ENCODE measurements around the gene UST.

The UST gene

GRCh38 chr6:148904896-148905870 lies 158.4 kb downstream of the UST start:
- DNase-seq = no peak
- no peak overlapping the region for H2BK12ac ChIP-seq (ENCODE audit: low read length in 2 of 2)
- H3K79me1 ChIP-seq (replicated peaks; ENCODE audit: low read length, poor library complexity, severe bottlenecking) = no peaks in the 10 kb centered on the region
- no peak overlapping the region for H3K23ac ChIP-seq (ENCODE audit: low read length in 2 of 2)
- no peak overlapping the region for H2BK120ac ChIP-seq (ENCODE audit: low read depth, low read length)
- peaks cover 0 to 5% of the 10 kb centered on the region in 2 experiments for H3K36me3 ChIP-seq (ENCODE audit: control insufficient read depth in 1 of 2, insufficient read depth in 2 of 2, low read depth in 1 of 2, low read length in 2 of 2)
- H3K9ac ChIP-seq (ENCODE audit: low read length) = no peak overlapping the region
- WGBS = 95% methylated on average over 4 of the region's 5 CpGs
- H3K18ac ChIP-seq (ENCODE audit: low read depth in 1 of 2, low read length in 2 of 2) = no peak overlapping the region
- no peak overlapping the region for H2AFZ ChIP-seq (ENCODE audit: low read depth, low read length)
- H3K4ac ChIP-seq (ENCODE audit: low read depth in 1 of 2, low read length in 2 of 2) = no peak overlapping the region
- H3K4me2 ChIP-seq (ENCODE audit: low read length, poor library complexity, severe bottlenecking) = no peak overlapping the region
- no peak overlapping the region for H2BK15ac ChIP-seq (ENCODE audit: low read depth, poor library complexity, severe bottlenecking)
- H4K8ac ChIP-seq (ENCODE audit: low read length) = no peak overlapping the region
- no peak overlapping the region for H4K91ac ChIP-seq (ENCODE audit: low read length)
- no peaks in the 10 kb centered on the region for H3K9me3 ChIP-seq (ENCODE audit: control insufficient read depth, low read length)
- no peak overlapping the region for H3K14ac ChIP-seq (ENCODE audit: low read length in 2 of 2)
- H3K27me3 ChIP-seq (ENCODE audit: control insufficient read depth in 1 of 2, insufficient read depth in 1 of 2, low read length in 2 of 2) = no peaks in the 10 kb centered on the region
- no peak overlapping the region for H2BK5ac ChIP-seq (ENCODE audit: low read depth, low read length, poor library complexity, severe bottlenecking)
- no peak overlapping the region for H3K27ac ChIP-seq (ENCODE audit: low read length, poor library complexity, severe bottlenecking)
- H3K4me1 ChIP-seq (ENCODE audit: control insufficient read depth, insufficient read depth, low read depth, low read length) = no peaks in the 10 kb centered on the region
- no peak overlapping the region for H3K4me3 ChIP-seq (ENCODE audit: insufficient read depth in 1 of 2, low read depth in 1 of 2, low read length in 2 of 2)
- H2AK5ac ChIP-seq (ENCODE audit: low read length, severe bottlenecking) = no peak overlapping the region

- 94% methylated on average over 4 of the region's 6 CpGs for WGBS
- Histone ChIP-seq H3K27me3 (ENCODE audit: control insufficient read depth in 1 of 2, insufficient read depth in 1 of 2, low read length in 2 of 2) (no peaks in the 10 kb centered on the region), H4K8ac (ENCODE audit: low read length) (no peak overlapping the region), H3K9me3 (ENCODE audit: control insufficient read depth, low read length) (no peaks in the 10 kb centered on the region), H2BK120ac (ENCODE audit: low read depth, low read length) (no peak overlapping the region), H2BK5ac (ENCODE audit: low read depth, low read length, poor library complexity, severe bottlenecking) (no peak overlapping the region), H3K23ac (ENCODE audit: low read length in 2 of 2) (no peak overlapping the region), H3K79me1 (replicated peaks; ENCODE audit: low read length, poor library complexity, severe bottlenecking) (no peaks in the 10 kb centered on the region), H3K4me1 (ENCODE audit: control insufficient read depth, insufficient read depth, low read depth, low read length) (no peaks in the 10 kb centered on the region), H3K18ac (ENCODE audit: low read depth in 1 of 2, low read length in 2 of 2) (no peak overlapping the region), H2BK12ac (ENCODE audit: low read length in 2 of 2) (no peak overlapping the region), H3K27ac (ENCODE audit: low read length, poor library complexity, severe bottlenecking) (no peak overlapping the region), H3K4me3 (ENCODE audit: insufficient read depth in 1 of 2, low read depth in 1 of 2, low read length in 2 of 2) (no peak overlapping the region), H2BK15ac (ENCODE audit: low read depth, poor library complexity, severe bottlenecking) (no peak overlapping the region), H4K91ac (ENCODE audit: low read length) (no peak overlapping the region), H3K9ac (ENCODE audit: low read length) (no peak overlapping the region), H2AFZ (ENCODE audit: low read depth, low read length) (no peak overlapping the region), H3K14ac (ENCODE audit: low read length in 2 of 2) (no peak overlapping the region), H3K4ac (ENCODE audit: low read depth in 1 of 2, low read length in 2 of 2) (no peak overlapping the region), H2AK5ac (ENCODE audit: low read length, severe bottlenecking) (no peak overlapping the region), H3K4me2 (ENCODE audit: low read length, poor library complexity, severe bottlenecking) (no peak overlapping the region), H3K36me3 (ENCODE audit: control insufficient read depth in 1 of 2, insufficient read depth in 2 of 2, low read depth in 1 of 2, low read length in 2 of 2) (peaks cover 0 to 1% of the 10 kb centered on the region in 2 experiments)
- DNase-seq = no peak
Measured at GRCh38 chr6:148905901-148906300, 159.1 kb downstream of the UST start.

GRCh38 chr6:148906386-148906785 lies 159.6 kb downstream of the UST start:
- no peak overlapping the region for H3K4ac ChIP-seq (ENCODE audit: low read depth in 1 of 2, low read length in 2 of 2)
- no peak overlapping the region for H3K4me3 ChIP-seq (ENCODE audit: insufficient read depth in 1 of 2, low read depth in 1 of 2, low read length in 2 of 2)
- no peak overlapping the region for H3K9ac ChIP-seq (ENCODE audit: low read length)

GRCh38 chr6:148907573-148907972 lies 160.7 kb downstream of the UST start:
- Histone ChIP-seq H3K4me2 (ENCODE audit: low read length, poor library complexity, severe bottlenecking) (no peak overlapping the region), H4K91ac (ENCODE audit: low read length) (no peak overlapping the region), H3K9me3 (ENCODE audit: control insufficient read depth, low read length) (no peaks in the 10 kb centered on the region), H4K8ac (ENCODE audit: low read length) (no peak overlapping the region), H2BK120ac (ENCODE audit: low read depth, low read length) (no peak overlapping the region), H3K4me1 (ENCODE audit: control insufficient read depth, insufficient read depth, low read depth, low read length) (no peaks in the 10 kb centered on the region), H3K27me3 (ENCODE audit: control insufficient read depth in 1 of 2, insufficient read depth in 1 of 2, low read length in 2 of 2) (no peaks in the 10 kb centered on the region), H3K79me1 (replicated peaks; ENCODE audit: low read length, poor library complexity, severe bottlenecking) (no peaks in the 10 kb centered on the region), H3K4ac (ENCODE audit: low read depth in 1 of 2, low read length in 2 of 2) (no peak overlapping the region), H2BK15ac (ENCODE audit: low read depth, poor library complexity, severe bottlenecking) (no peak overlapping the region), H3K14ac (ENCODE audit: low read length in 2 of 2) (no peak overlapping the region), H2BK5ac (ENCODE audit: low read depth, low read length, poor library complexity, severe bottlenecking) (no peak overlapping the region), H3K9ac (ENCODE audit: low read length) (no peak overlapping the region), H3K27ac (ENCODE audit: low read length, poor library complexity, severe bottlenecking) (no peak overlapping the region), H2AK5ac (ENCODE audit: low read length, severe bottlenecking) (no peak overlapping the region), H3K36me3 (ENCODE audit: control insufficient read depth in 1 of 2, insufficient read depth in 2 of 2, low read depth in 1 of 2, low read length in 2 of 2) (no peaks in the 10 kb centered on the region), H3K18ac (ENCODE audit: low read depth in 1 of 2, low read length in 2 of 2) (no peak overlapping the region), H2BK12ac (ENCODE audit: low read length in 2 of 2) (no peak overlapping the region), H2AFZ (ENCODE audit: low read depth, low read length) (no peak overlapping the region), H3K4me3 (ENCODE audit: insufficient read depth in 1 of 2, low read depth in 1 of 2, low read length in 2 of 2) (no peak overlapping the region), H3K23ac (ENCODE audit: low read length in 2 of 2) (no peak overlapping the region)
- no peak for DNase-seq
- 100% methylated on average over 4 of the region's 4 CpGs for WGBS

More at GRCh38 chr6:148906386-148906785, 159.6 kb downstream of the UST start:
- Histone ChIP-seq H3K79me1 (replicated peaks; ENCODE audit: low read length, poor library complexity, severe bottlenecking) (no peaks in the 10 kb centered on the region), H3K27me3 (ENCODE audit: control insufficient read depth in 1 of 2, insufficient read depth in 1 of 2, low read length in 2 of 2) (no peaks in the 10 kb centered on the region), H2AFZ (ENCODE audit: low read depth, low read length) (no peak overlapping the region), H3K14ac (ENCODE audit: low read length in 2 of 2) (no peak overlapping the region), H2BK120ac (ENCODE audit: low read depth, low read length) (no peak overlapping the region), H3K18ac (ENCODE audit: low read depth in 1 of 2, low read length in 2 of 2) (no peak overlapping the region), H4K8ac (ENCODE audit: low read length) (no peak overlapping the region), H2BK5ac (ENCODE audit: low read depth, low read length, poor library complexity, severe bottlenecking) (no peak overlapping the region), H4K91ac (ENCODE audit: low read length) (no peak overlapping the region), H3K4me1 (ENCODE audit: control insufficient read depth, insufficient read depth, low read depth, low read length) (no peaks in the 10 kb centered on the region), H3K23ac (ENCODE audit: low read length in 2 of 2) (no peak overlapping the region), H2BK12ac (ENCODE audit: low read length in 2 of 2) (no peak overlapping the region), H3K36me3 (ENCODE audit: control insufficient read depth in 1 of 2, insufficient read depth in 2 of 2, low read depth in 1 of 2, low read length in 2 of 2) (no peaks in the 10 kb centered on the region), H3K27ac (ENCODE audit: low read length, poor library complexity, severe bottlenecking) (no peak overlapping the region), H3K4me2 (ENCODE audit: low read length, poor library complexity, severe bottlenecking) (no peak overlapping the region), H2BK15ac (ENCODE audit: low read depth, poor library complexity, severe bottlenecking) (no peak overlapping the region), H2AK5ac (ENCODE audit: low read length, severe bottlenecking) (no peak overlapping the region), H3K9me3 (ENCODE audit: control insufficient read depth, low read length) (no peaks in the 10 kb centered on the region)
- no peak for DNase-seq
- WGBS = 100% methylated on average over 1 of the region's 1 CpG

Measured in mesenchymal stem cell (in vitro differentiated cells and primary cell).